Type B pancreatic cell (in vitro differentiated cells): ENCODE results near the gene PARD3B. TPM values are rescaled to one million over a fixed set of nuclear protein-coding genes. Genes with fewer than 3 reads are reported as not detected.

Experiments
- DNase-seq: peaks from one replicate; pipeline ENCODE4 v3.0.0; 2021; ENCODE audit warnings: mixed read lengths; ENCODE audit not compliant: unreplicated experiment; ENCODE audit errors: extremely low spot score
- H3K27ac Mint-ChIP-seq: 2 replicates; pipeline ENCODE4 v1.8.0; 2021; ENCODE audit warnings: mild to moderate bottlenecking, mixed read lengths
- H3K27me3 Mint-ChIP-seq: 2 replicates; pipeline ENCODE4 v1.8.0; 2021; ENCODE audit warnings: mixed read lengths
- H3K36me3 Mint-ChIP-seq: 2 replicates; pipeline ENCODE4 v1.8.0; 2021; ENCODE audit warnings: mixed read lengths
- H3K4me1 Mint-ChIP-seq: one replicate; pipeline ENCODE4 v1.8.0; 2021; ENCODE audit warnings: mixed read lengths; ENCODE audit not compliant: unreplicated experiment
- H3K4me3 Mint-ChIP-seq: 2 replicates; pipeline ENCODE4 v1.8.0; 2021; ENCODE audit warnings: mild to moderate bottlenecking, mixed read lengths
- H3K9me3 Mint-ChIP-seq: 2 replicates; pipeline ENCODE4 v1.8.0; 2021; ENCODE audit warnings: mixed read lengths
- total RNA-seq: library from RNA; stranded (reverse); gene quantifications from 2 replicates; pipeline ENCODE4 v1.2.1, GENCODE V29; 2021; ENCODE audit warnings: low replicate concordance
- TF ChIP-seq, protein P1 (sequence below): fragments of 200-600 bp; sonication (generic); conservative IDR thresholded peaks from 2 replicates; pipeline ENCODE4 v1.5.0; 2021; ENCODE audit warnings: antibody characterized with exemption, mild to moderate bottlenecking

PARD3B gene
- total RNA-seq, 1 donor from 2014 or later, result 15.9 TPM

DNA sequence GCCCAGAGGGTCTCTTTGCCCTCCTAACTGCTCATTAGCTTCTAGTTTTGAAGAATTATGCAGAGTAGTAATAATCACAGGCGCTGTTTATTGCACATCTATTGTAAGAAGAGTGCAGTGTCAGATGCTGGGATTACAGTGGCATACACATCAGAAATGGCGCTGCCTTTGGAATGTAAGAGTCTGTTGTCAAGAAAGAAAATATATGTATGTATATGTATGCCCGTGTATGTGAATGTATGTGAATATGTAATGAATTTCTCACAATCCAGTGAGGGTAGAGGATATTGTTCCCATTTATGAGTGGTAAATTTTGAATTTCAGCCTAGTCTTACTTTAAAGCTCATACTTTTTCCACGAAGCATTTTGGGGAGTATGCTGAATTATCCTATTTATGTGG is 127.5 kb downstream of the PARD3B start:
- DNase-seq, result no peak
- H3K27me3 Mint-ChIP-seq, result no peaks in the 10 kb centered on the region
- H3K27ac Mint-ChIP-seq, result no peak overlapping the region
- peaks cover 15% of the 10 kb centered on the region for H3K4me1 Mint-ChIP-seq
- H3K9me3 Mint-ChIP-seq, result no peaks in the 10 kb centered on the region
- H3K4me3 Mint-ChIP-seq, result no peak overlapping the region
- TF ChIP-seq, protein P1, sequence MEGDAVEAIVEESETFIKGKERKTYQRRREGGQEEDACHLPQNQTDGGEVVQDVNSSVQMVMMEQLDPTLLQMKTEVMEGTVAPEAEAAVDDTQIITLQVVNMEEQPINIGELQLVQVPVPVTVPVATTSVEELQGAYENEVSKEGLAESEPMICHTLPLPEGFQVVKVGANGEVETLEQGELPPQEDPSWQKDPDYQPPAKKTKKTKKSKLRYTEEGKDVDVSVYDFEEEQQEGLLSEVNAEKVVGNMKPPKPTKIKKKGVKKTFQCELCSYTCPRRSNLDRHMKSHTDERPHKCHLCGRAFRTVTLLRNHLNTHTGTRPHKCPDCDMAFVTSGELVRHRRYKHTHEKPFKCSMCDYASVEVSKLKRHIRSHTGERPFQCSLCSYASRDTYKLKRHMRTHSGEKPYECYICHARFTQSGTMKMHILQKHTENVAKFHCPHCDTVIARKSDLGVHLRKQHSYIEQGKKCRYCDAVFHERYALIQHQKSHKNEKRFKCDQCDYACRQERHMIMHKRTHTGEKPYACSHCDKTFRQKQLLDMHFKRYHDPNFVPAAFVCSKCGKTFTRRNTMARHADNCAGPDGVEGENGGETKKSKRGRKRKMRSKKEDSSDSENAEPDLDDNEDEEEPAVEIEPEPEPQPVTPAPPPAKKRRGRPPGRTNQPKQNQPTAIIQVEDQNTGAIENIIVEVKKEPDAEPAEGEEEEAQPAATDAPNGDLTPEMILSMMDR, result no peak
- H3K36me3 Mint-ChIP-seq, result no peaks in the 10 kb centered on the region

DNA sequence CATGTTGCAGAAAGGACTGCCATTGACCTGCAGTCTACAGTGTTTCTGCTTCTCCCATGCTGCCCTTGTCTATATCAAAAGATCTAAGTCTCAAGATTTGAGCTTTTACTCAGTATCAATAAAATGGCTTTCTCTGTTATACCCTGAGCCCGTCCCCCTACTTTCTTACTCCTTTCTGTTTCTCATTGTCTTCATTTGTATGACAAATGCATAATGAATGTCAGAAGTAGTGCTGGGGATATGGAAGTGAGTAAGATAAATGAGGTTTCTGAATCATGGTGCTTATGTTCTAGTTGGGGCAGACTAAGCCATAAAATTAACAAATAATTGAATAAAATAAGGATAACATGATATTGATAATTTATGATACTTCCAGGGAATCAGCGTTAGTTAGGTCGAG is 128.6 kb downstream of the PARD3B start:
- no peaks in the 10 kb centered on the region for H3K9me3 Mint-ChIP-seq
- DNase-seq, result no peak
- H3K36me3 Mint-ChIP-seq, result no peaks in the 10 kb centered on the region
- no peak overlapping the region for H3K4me3 Mint-ChIP-seq
- H3K4me1 Mint-ChIP-seq, result peaks cover 11% of the 10 kb centered on the region
- no peak overlapping the region for H3K27ac Mint-ChIP-seq
- TF ChIP-seq, protein P1, result no peak
- H3K27me3 Mint-ChIP-seq, result no peaks in the 10 kb centered on the region

DNA sequence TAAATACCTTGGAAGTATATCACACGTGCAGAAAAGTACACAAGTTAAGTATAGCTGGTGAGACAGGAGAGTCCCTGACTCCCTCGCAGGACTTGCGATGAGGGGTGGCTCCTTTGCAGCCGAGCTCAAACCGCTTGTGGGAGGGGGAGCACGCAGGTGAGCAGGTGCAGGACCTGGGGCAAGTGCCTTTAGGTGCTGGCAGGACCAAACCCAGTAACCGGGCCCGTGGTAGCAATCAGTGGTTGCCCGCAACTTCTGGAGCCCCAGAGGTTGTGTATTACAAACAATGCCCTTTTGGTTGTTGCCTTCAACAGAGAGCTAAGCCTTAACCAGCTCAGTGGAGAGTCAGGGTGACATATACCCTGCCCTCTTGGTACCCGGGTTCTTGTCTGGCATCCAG is 132.8 kb downstream of the PARD3B start:
- Mint-ChIP-seq H3K27ac (no peak overlapping the region), H3K27me3 (no peaks in the 10 kb centered on the region), H3K4me1 (peaks cover 14% of the 10 kb centered on the region), H3K9me3 (no peaks in the 10 kb centered on the region), H3K4me3 (no peak overlapping the region), H3K36me3 (no peaks in the 10 kb centered on the region)
- TF ChIP-seq, protein P1, result no peak
- no peak for DNase-seq

DNA sequence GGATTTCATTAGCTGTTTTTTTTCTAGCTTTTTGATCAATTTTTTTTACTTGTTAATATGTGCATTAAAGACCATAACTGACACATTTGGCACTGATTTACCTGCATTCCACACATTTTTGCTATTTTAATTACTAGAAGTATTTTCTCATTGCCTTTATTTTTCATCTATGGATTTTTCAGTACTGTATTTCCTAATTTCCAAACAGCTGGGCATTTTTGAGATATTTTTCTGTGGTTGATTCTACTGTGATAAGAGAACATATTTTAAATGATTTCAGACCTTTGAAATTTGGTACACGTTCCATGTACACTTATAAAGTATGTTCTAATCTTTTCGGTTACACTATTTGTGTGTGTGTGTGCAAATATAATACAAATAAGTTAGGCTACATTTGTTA is 135.3 kb downstream of the PARD3B start:
- H3K9me3 Mint-ChIP-seq, result no peaks in the 10 kb centered on the region
- TF ChIP-seq, protein P1, result no peak
- no peak overlapping the region for H3K27ac Mint-ChIP-seq
- H3K4me1 Mint-ChIP-seq, result peaks cover 8% of the 10 kb centered on the region
- H3K4me3 Mint-ChIP-seq, result no peak overlapping the region
- DNase-seq, result no peak
- no peaks in the 10 kb centered on the region for H3K27me3 Mint-ChIP-seq
- no peaks in the 10 kb centered on the region for H3K36me3 Mint-ChIP-seq

DNA sequence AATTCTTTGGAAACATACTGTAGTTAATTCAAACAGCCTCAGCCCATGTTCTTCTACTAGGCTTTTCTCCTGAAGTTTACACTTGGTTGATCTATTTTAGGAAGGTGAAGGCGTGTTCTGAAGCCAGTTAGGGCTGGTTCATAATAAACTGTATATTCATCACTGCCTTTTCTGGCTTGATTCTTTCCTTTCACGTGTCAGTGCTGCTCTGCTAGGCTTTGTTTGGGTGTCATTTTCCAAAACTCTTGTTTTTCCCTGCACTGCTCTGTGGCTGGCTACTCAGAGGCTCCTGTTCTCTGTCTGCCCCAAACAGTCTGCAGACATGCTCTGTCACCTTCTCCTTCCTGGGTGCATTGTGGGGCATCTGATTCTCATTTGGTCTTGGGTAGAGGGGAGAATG is 136.1 kb downstream of the PARD3B start:
- Mint-ChIP-seq H3K36me3 (no peaks in the 10 kb centered on the region), H3K27ac (no peak overlapping the region), H3K9me3 (no peaks in the 10 kb centered on the region), H3K27me3 (no peaks in the 10 kb centered on the region), H3K4me3 (no peak overlapping the region), H3K4me1 (peaks cover 8% of the 10 kb centered on the region)
- TF ChIP-seq, protein P1, result no peak
- DNase-seq, result no peak

DNA sequence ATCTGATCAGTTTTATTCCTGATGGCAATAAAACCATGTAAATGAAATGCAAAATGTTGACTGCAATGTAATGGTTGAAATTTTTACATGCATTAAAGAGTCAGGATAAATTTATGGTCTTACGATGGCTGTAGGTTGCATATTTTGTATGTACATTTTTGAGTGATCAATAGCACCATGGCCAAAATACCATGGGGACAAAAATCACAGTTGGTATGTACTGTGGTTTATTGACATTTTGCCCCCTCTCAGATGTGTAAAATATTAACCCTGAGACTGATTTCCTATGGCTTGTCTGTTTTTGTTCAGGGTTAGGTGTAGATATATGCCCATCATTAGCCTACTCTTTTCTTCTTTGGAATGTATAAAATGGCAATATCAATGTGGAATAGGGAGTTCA is 138.1 kb downstream of the PARD3B start:
- no peak overlapping the region for H3K4me3 Mint-ChIP-seq
- H3K4me1 Mint-ChIP-seq, result peaks cover 8% of the 10 kb centered on the region
- no peaks in the 10 kb centered on the region for H3K27me3 Mint-ChIP-seq
- TF ChIP-seq, protein P1, result no peak
- no peak overlapping the region for H3K27ac Mint-ChIP-seq
- no peak for DNase-seq
- no peaks in the 10 kb centered on the region for H3K9me3 Mint-ChIP-seq
- H3K36me3 Mint-ChIP-seq, result peaks cover 3% of the 10 kb centered on the region
